ENCODE data around the gene RAD51B. TPM values are rescaled to one million over a fixed set of nuclear protein-coding genes. Genes with fewer than 3 reads are reported as not detected.

Gene RAD51B
- polyA plus RNA-seq, 1 donor (not counting 4 experiments of a cell fraction or from before 2014, with no cell fraction given): 13.3 TPM

- dilution Hi-C loops (cut with MboI; ENCODE audit: extremely low pct_ligation_motif_present, low sequenced_read_pairs): no loop called here
- no peaks in the 10 kb centered on the region for H3K9me3 ChIP-seq (ENCODE audit: control insufficient read depth, low read depth, low read length)
- no peak for TF ChIP-seq EZH2 (IDR thresholded peaks at IDR 0.05; ENCODE audit: low read length)
- TF ChIP-seq CTCF (optimal IDR thresholded peaks at IDR 0.05 in 1 of 3, IDR thresholded peaks at IDR 0.05 in 1 of 3, conservative IDR thresholded peaks at IDR 0.05 in 1 of 3; ENCODE audit: extremely low read depth in 1 of 3, insufficient read depth in 2 of 3, low read length in 3 of 3): no peak
- no peak for FAIRE-seq
- H4K20me1 ChIP-seq (ENCODE audit: control insufficient read depth, extremely low read depth, insufficient read depth, low read length): no peaks in the 10 kb centered on the region
- H3K36me3 ChIP-seq (ENCODE audit: control insufficient read depth in 2 of 2, extremely low read depth in 1 of 2, insufficient read depth in 2 of 2, low read length in 2 of 2): no peaks in the 10 kb centered on the region
- peak overlapping the region; percentile 95 for H3K27ac ChIP-seq (ENCODE audit: control insufficient read depth, insufficient read depth, low read length)
- no peaks in the 10 kb centered on the region for H3K79me2 ChIP-seq (ENCODE audit: control insufficient read depth, insufficient read depth, low read length)
- no peak overlapping the region for H2AFZ ChIP-seq (ENCODE audit: control insufficient read depth, low read length)
- peak overlapping the region; percentile 71 for H3K9ac ChIP-seq (ENCODE audit: control insufficient read depth, extremely low read depth, insufficient read depth, low read length)
- H3K4me2 ChIP-seq (ENCODE audit: control insufficient read depth, extremely low read depth, insufficient read depth, low read depth, low read length): no peak overlapping the region
- H3K4me1 ChIP-seq (ENCODE audit: control insufficient read depth, extremely low read depth, insufficient read depth, low read length): peaks cover 56% of the 10 kb centered on the region
- H3K4me3 ChIP-seq (ENCODE audit: control insufficient read depth in 2 of 3, extremely low read depth in 1 of 3, insufficient read depth in 2 of 3, low read depth in 1 of 3, low read length in 3 of 3): no peak overlapping the region
- DNase-seq (ENCODE audit: low read depth, low spot score): no peak
- H3K9me1 ChIP-seq (ENCODE audit: control insufficient read depth, extremely low read depth, insufficient read depth, low read length): peaks cover 2% of the 10 kb centered on the region
- no peaks in the 10 kb centered on the region for H3K27me3 ChIP-seq (ENCODE audit: control insufficient read depth, extremely low read depth, insufficient read depth, low read length)
Observed at GRCh38 chr14:68521557-68521901, 702.0 kb downstream of the RAD51B start.

GRCh38 chr14:68521961-68522509 lies 702.5 kb downstream of the RAD51B start:
- Histone ChIP-seq H2AFZ (ENCODE audit: control insufficient read depth, low read length) (peak overlapping the region; percentile 50), H3K9me1 (ENCODE audit: control insufficient read depth, extremely low read depth, insufficient read depth, low read length) (peaks cover 2% of the 10 kb centered on the region), H3K9me3 (ENCODE audit: control insufficient read depth, low read depth, low read length) (no peaks in the 10 kb centered on the region), H3K4me3 (ENCODE audit: control insufficient read depth in 2 of 3, extremely low read depth in 1 of 3, insufficient read depth in 2 of 3, low read depth in 1 of 3, low read length in 3 of 3) (no peak overlapping the region), H4K20me1 (ENCODE audit: control insufficient read depth, extremely low read depth, insufficient read depth, low read length) (no peaks in the 10 kb centered on the region), H3K4me1 (ENCODE audit: control insufficient read depth, extremely low read depth, insufficient read depth, low read length) (peaks cover 58% of the 10 kb centered on the region), H3K27ac (ENCODE audit: control insufficient read depth, insufficient read depth, low read length) (peak overlapping the region; percentile 95), H3K36me3 (ENCODE audit: control insufficient read depth in 2 of 2, extremely low read depth in 1 of 2, insufficient read depth in 2 of 2, low read length in 2 of 2) (no peaks in the 10 kb centered on the region), H3K27me3 (ENCODE audit: control insufficient read depth, extremely low read depth, insufficient read depth, low read length) (no peaks in the 10 kb centered on the region), H3K9ac (ENCODE audit: control insufficient read depth, extremely low read depth, insufficient read depth, low read length) (peak overlapping the region; percentile 71), H3K79me2 (ENCODE audit: control insufficient read depth, insufficient read depth, low read length) (no peaks in the 10 kb centered on the region), H3K4me2 (ENCODE audit: control insufficient read depth, extremely low read depth, insufficient read depth, low read depth, low read length) (no peak overlapping the region)
- TF ChIP-seq CTCF (optimal IDR thresholded peaks at IDR 0.05 in 1 of 3, IDR thresholded peaks at IDR 0.05 in 1 of 3, conservative IDR thresholded peaks at IDR 0.05 in 1 of 3; ENCODE audit: extremely low read depth in 1 of 3, insufficient read depth in 2 of 3, low read length in 3 of 3) (no peak), EZH2 (IDR thresholded peaks at IDR 0.05; ENCODE audit: low read length) (no peak)
- no peak for DNase-seq (ENCODE audit: low read depth, low spot score)
- dilution Hi-C loops (cut with MboI; ENCODE audit: extremely low pct_ligation_motif_present, low sequenced_read_pairs): no loop called here
- FAIRE-seq: no peak

All from keratinocyte (primary cell).